SU-DHL-6 (cell line): Measurements from ENCODE around the gene KRTAP29-1.

ENCODE experiments used
- H2AFZ ChIP-seq: fragments of 200-600 bp; sonication (generic); 2 replicates; pipeline ENCODE4 v1.6.1; 2014; ENCODE audit warnings: low read depth, mild to moderate bottlenecking, moderate library complexity, mixed read lengths, antibody characterized with exemption, low read length; ENCODE audit not compliant: severe bottlenecking
- H3F3A ChIP-seq: fragments of 200-600 bp; shearing (Covaris generic); 2 replicates; pipeline ENCODE4 v1.6.0; 2016; ENCODE audit warnings: antibody characterized with exemption, mild to moderate bottlenecking; ENCODE audit not compliant: insufficient read depth
- H3K27ac ChIP-seq: fragments of 200-600 bp; sonication (generic); 2 replicates; pipeline ENCODE4 v1.5.1; 2016; ENCODE audit warnings: low read depth, mild to moderate bottlenecking, low read length, moderate library complexity, mixed read lengths
- H3K27me3 ChIP-seq: fragments of 200-600 bp; sonication (generic), shearing (Covaris generic); 2 replicates; pipeline ENCODE4 v1.6.0; 2014; ENCODE audit warnings: mild to moderate bottlenecking, low read length
- H3K36me3 ChIP-seq: fragments of 200-600 bp; sonication (generic); 2 replicates; pipeline ENCODE4 v1.6.1; 2014; ENCODE audit warnings: mild to moderate bottlenecking, low read length, mixed read lengths
- H3K4me2 ChIP-seq: fragments of 300-600, 200-600 bp; shearing (Covaris generic), sonication (generic); 2 replicates; pipeline ENCODE4 v1.6.0; 2014; ENCODE audit warnings: low read length, low read depth, mild to moderate bottlenecking; ENCODE audit not compliant: poor library complexity, severe bottlenecking
- H3K4me3 ChIP-seq: fragments of 200-600 bp; sonication (generic); 2 replicates; pipeline ENCODE4 v1.5.1; 2014; ENCODE audit warnings: antibody characterized with exemption, low read length, mild to moderate bottlenecking, mixed read lengths; ENCODE audit not compliant: insufficient read depth, poor library complexity, severe bottlenecking
- H3K79me2 ChIP-seq: fragments of 200-600 bp; sonication (generic); 2 replicates; pipeline ENCODE4 v1.6.1; 2014; ENCODE audit warnings: mild to moderate bottlenecking, low read length, moderate library complexity; ENCODE audit not compliant: insufficient read depth
- H3K9ac ChIP-seq: fragments of 200-600 bp; sonication (generic); 2 replicates; pipeline ENCODE4 v1.7.0; 2014; ENCODE audit warnings: mild to moderate bottlenecking, low read length
- H3K9me2 ChIP-seq: fragments of 200-600 bp; sonication (generic); replicated peaks from 2 replicates; pipeline ENCODE4 v1.6.1; 2014; ENCODE audit warnings: low read length; ENCODE audit not compliant: insufficient read depth
- H3K9me3 ChIP-seq: fragments of 200-600 bp; sonication (generic); 2 replicates; pipeline ENCODE4 v1.6.1; 2014; ENCODE audit warnings: low read length, mixed read lengths; ENCODE audit not compliant: insufficient read depth
- H4K20me1 ChIP-seq: fragments of 200-600 bp; sonication (generic); 2 replicates; pipeline ENCODE4 v1.6.1; 2014; ENCODE audit warnings: low read depth, mild to moderate bottlenecking, antibody characterized with exemption, low read length, moderate library complexity, mixed read lengths
- CTCF ChIP-seq: fragments of 200-600 bp; sonication (generic); IDR thresholded peaks from one replicate; pipeline ENCODE4 v1.5.1; 2017; ENCODE audit warnings: antibody characterized with exemption, mild to moderate bottlenecking, low read length, moderate library complexity; ENCODE audit not compliant: insufficient read depth, poor library complexity, severe bottlenecking
- EZH2phosphoT487 ChIP-seq: fragments of 200-600 bp; sonication (generic), shearing (Covaris generic); conservative IDR thresholded peaks from 2 replicates; pipeline ENCODE4 v1.6.1; 2018; ENCODE audit warnings: mild to moderate bottlenecking, antibody characterized with exemption, low read length, moderate library complexity, mixed read lengths

KRTAP29-1 gene

DNA sequence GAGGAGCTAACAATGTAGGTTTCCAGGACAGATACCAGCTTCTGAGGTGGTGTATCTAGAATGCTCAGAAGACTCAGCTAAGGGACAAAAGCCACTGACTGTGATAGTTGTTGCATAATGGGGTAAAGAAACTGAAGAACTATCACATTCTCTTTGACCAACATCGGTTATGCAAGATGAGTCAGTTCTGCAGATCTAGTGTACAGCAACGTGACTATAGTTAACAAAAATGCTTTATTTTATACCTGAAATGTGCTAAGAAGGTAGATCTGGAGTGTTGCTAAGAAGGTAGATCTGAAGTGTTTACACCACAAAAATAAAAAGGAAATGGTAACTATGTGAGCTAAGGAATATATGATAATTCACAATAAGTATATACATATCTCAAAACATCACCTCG is 34.9 kb downstream of the KRTAP29-1 start:
- H2AFZ ChIP-seq = no peak overlapping the region
- H3K9me3 ChIP-seq = no peaks in the 10 kb centered on the region
- no peak overlapping the region for H3K9ac ChIP-seq
- no peaks in the 10 kb centered on the region for H3K27me3 ChIP-seq
- no peaks in the 10 kb centered on the region for H4K20me1 ChIP-seq
- no peaks in the 10 kb centered on the region for H3K79me2 ChIP-seq
- H3K4me3 ChIP-seq = no peak overlapping the region
- H3K36me3 ChIP-seq = no peaks in the 10 kb centered on the region
- H3K4me2 ChIP-seq = no peak overlapping the region
- H3F3A ChIP-seq = no peaks in the 10 kb centered on the region
- H3K27ac ChIP-seq = no peak overlapping the region
- TF ChIP-seq CTCF (no peak), EZH2phosphoT487 (no peak)
- no peaks in the 10 kb centered on the region for H3K9me2 ChIP-seq

GRCh38 chr17:41265078-41265477 is 37.6 kb downstream of the KRTAP29-1 start, which contains the start of gene KRTAP9-6:
Gene KRTAP9-6 (plus strand): TSS chr17:41265378. CDS start chr17:41265378, 0 bp downstream.
- Histone ChIP-seq H3K4me2 (no peak within 1 kb of the TSS), H2AFZ (no peak within 1 kb of the TSS), H3K27me3 (no peaks in the 10 kb centered on the region), H3K36me3 (no peaks in the 10 kb centered on the region), H4K20me1 (no peaks in the 10 kb centered on the region), H3K9me2 (no peaks in the 10 kb centered on the region), H3F3A (no peaks in the 10 kb centered on the region), H3K9ac (no peak within 1 kb of the TSS), H3K4me3 (no peak within 1 kb of the TSS), H3K79me2 (no peaks in the 10 kb centered on the region), H3K9me3 (no peaks in the 10 kb centered on the region), H3K27ac (no peak within 1 kb of the TSS)
- TF ChIP-seq CTCF (no peak), EZH2phosphoT487 (no peak)

- Histone ChIP-seq H3K9me3 (no peaks in the 10 kb centered on the region), H3K9ac (no peak overlapping the region), H4K20me1 (no peaks in the 10 kb centered on the region), H3F3A (no peaks in the 10 kb centered on the region), H3K79me2 (no peaks in the 10 kb centered on the region), H2AFZ (no peak overlapping the region), H3K4me3 (no peak overlapping the region), H3K27ac (no peak overlapping the region), H3K36me3 (no peaks in the 10 kb centered on the region), H3K27me3 (no peaks in the 10 kb centered on the region), H3K9me2 (no peaks in the 10 kb centered on the region), H3K4me2 (no peak overlapping the region)
- TF ChIP-seq EZH2phosphoT487 (no peak), CTCF (no peak)
These were observed 38.1 kb downstream of the KRTAP29-1 start for GRCh38 chr17:41264599-41264998.
